Loucy (cell line): ENCODE results near the gene SERTAD1.

ENCODE experiments used
- H2AFZ ChIP-seq: fragments of 200-600 bp; sonication (generic); 2 replicates; pipeline ENCODE4 v1.6.0; 2016; ENCODE audit warnings: antibody characterized with exemption, mild to moderate bottlenecking, low read length, moderate library complexity
- H3F3A ChIP-seq: fragments of 200-600 bp; 2 replicates; pipeline ENCODE4 v1.6.0; 2016; ENCODE audit warnings: antibody characterized with exemption, low read depth, mild to moderate bottlenecking
- H3K27me3 ChIP-seq: fragments of 200-600 bp; sonication (generic); 2 replicates; pipeline ENCODE4 v1.6.1; 2014; ENCODE audit warnings: low read length, mild to moderate bottlenecking; ENCODE audit not compliant: insufficient read depth, poor library complexity, severe bottlenecking
- H3K36me3 ChIP-seq: fragments of 200-600 bp; sonication (generic); 2 replicates; pipeline ENCODE4 v1.6.1; 2016; ENCODE audit warnings: low read length; ENCODE audit not compliant: insufficient read depth
- H3K4me1 ChIP-seq: fragments of 200-600 bp; sonication (generic); 2 replicates; pipeline ENCODE4 v1.5.1; 2014; ENCODE audit warnings: low read length, mild to moderate bottlenecking; ENCODE audit not compliant: insufficient read depth, poor library complexity, severe bottlenecking
- H3K4me2 ChIP-seq: fragments of 200-600 bp; sonication (generic); 2 replicates; pipeline ENCODE4 v1.6.0; 2014; ENCODE audit warnings: antibody characterized with exemption, low read length, low read depth, mild to moderate bottlenecking; ENCODE audit not compliant: poor library complexity, severe bottlenecking
- H3K4me3 ChIP-seq: fragments of 200-600 bp; sonication (generic); 2 replicates; pipeline ENCODE4 v1.5.1; 2014; ENCODE audit warnings: low read length, mild to moderate bottlenecking, mixed read lengths; ENCODE audit not compliant: poor library complexity, severe bottlenecking
- H3K79me2 ChIP-seq: fragments of 200-600 bp; sonication (generic); 2 replicates; pipeline ENCODE4 v1.6.1; 2014; ENCODE audit warnings: low read length; ENCODE audit not compliant: insufficient read depth
- H3K9ac ChIP-seq: fragments of 200-600 bp; sonication (generic); 2 replicates; pipeline ENCODE4 v1.6.0; 2014; ENCODE audit warnings: mild to moderate bottlenecking, low read depth, low read length, moderate library complexity; ENCODE audit not compliant: poor library complexity, severe bottlenecking
- H3K9me2 ChIP-seq: fragments of 200-600 bp; sonication (generic); replicated peaks from 2 replicates; pipeline ENCODE4 v1.6.1; 2016; ENCODE audit warnings: low read depth, low read length, mixed read lengths
- H3K9me3 ChIP-seq: fragments of 200-600 bp; sonication (generic); 2 replicates; pipeline ENCODE4 v1.6.1; 2014; ENCODE audit warnings: mild to moderate bottlenecking, antibody characterized with exemption, low read length, low read depth; ENCODE audit not compliant: insufficient read depth
- H4K20me1 ChIP-seq: fragments of 200-600 bp; sonication (generic); 2 replicates; pipeline ENCODE4 v1.6.0; 2014; ENCODE audit warnings: antibody characterized with exemption, low read length, mild to moderate bottlenecking; ENCODE audit not compliant: insufficient read depth, poor library complexity, severe bottlenecking
- EZH2phosphoT487 ChIP-seq: fragments of 200-600 bp; IDR thresholded peaks from 2 replicates; pipeline ENCODE4 v1.6.1; 2018; ENCODE audit warnings: antibody characterized with exemption, mild to moderate bottlenecking, moderate library complexity, borderline replicate concordance
- TF ChIP-seq, protein P1 (sequence below): fragments of 200-600 bp; sonication (generic); conservative IDR thresholded peaks from 2 replicates; pipeline ENCODE4 v1.5.1; 2014; ENCODE audit warnings: mild to moderate bottlenecking, antibody characterized with exemption, low read length

The SERTAD1 gene

DNA sequence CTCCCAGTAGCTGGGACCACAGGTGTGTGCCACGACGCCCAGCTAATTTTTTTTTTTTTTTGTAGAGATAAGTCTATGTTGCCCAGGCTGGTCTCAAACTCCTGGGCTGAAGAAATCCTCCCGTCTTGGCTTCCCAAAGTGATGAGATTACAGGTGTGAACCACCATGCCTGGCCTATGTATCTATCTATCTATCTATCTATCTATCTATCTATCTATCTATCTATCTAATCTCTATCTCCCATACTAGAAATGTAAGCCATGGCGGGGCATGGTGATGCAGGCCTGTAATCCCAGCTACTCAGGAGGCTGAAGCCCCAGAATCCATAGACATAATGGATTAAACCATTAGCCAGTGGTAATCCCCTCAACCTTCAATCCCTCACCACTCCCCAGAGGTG lies 24.9 kb upstream of the SERTAD1 start:
- H3K4me1 ChIP-seq = no peaks in the 10 kb centered on the region
- TF ChIP-seq EZH2phosphoT487 = no peak
- TF ChIP-seq, protein P1, sequence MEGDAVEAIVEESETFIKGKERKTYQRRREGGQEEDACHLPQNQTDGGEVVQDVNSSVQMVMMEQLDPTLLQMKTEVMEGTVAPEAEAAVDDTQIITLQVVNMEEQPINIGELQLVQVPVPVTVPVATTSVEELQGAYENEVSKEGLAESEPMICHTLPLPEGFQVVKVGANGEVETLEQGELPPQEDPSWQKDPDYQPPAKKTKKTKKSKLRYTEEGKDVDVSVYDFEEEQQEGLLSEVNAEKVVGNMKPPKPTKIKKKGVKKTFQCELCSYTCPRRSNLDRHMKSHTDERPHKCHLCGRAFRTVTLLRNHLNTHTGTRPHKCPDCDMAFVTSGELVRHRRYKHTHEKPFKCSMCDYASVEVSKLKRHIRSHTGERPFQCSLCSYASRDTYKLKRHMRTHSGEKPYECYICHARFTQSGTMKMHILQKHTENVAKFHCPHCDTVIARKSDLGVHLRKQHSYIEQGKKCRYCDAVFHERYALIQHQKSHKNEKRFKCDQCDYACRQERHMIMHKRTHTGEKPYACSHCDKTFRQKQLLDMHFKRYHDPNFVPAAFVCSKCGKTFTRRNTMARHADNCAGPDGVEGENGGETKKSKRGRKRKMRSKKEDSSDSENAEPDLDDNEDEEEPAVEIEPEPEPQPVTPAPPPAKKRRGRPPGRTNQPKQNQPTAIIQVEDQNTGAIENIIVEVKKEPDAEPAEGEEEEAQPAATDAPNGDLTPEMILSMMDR = no peak
- no peaks in the 10 kb centered on the region for H3K9me3 ChIP-seq
- H3K27me3 ChIP-seq = no peaks in the 10 kb centered on the region
- H3K79me2 ChIP-seq = no peaks in the 10 kb centered on the region
- no peak overlapping the region for H3K4me3 ChIP-seq
- H3K9ac ChIP-seq = no peak overlapping the region
- no peaks in the 10 kb centered on the region for H3K36me3 ChIP-seq
- H4K20me1 ChIP-seq = no peaks in the 10 kb centered on the region
- no peak overlapping the region for H3K4me2 ChIP-seq
- no peaks in the 10 kb centered on the region for H3F3A ChIP-seq
- no peak overlapping the region for H2AFZ ChIP-seq
- no peaks in the 10 kb centered on the region for H3K9me2 ChIP-seq

GRCh38 chr19:40449506-40449905 lies 23.7 kb upstream of the SERTAD1 start:
- H4K20me1 ChIP-seq = no peaks in the 10 kb centered on the region
- no peak overlapping the region for H3K4me3 ChIP-seq
- H3K9ac ChIP-seq = no peak overlapping the region
- TF ChIP-seq, protein P1 = no peak
- no peak for TF ChIP-seq EZH2phosphoT487
- H3F3A ChIP-seq = no peaks in the 10 kb centered on the region
- no peaks in the 10 kb centered on the region for H3K9me3 ChIP-seq
- no peak overlapping the region for H2AFZ ChIP-seq
- H3K27me3 ChIP-seq = no peaks in the 10 kb centered on the region
- no peaks in the 10 kb centered on the region for H3K79me2 ChIP-seq
- peaks cover 4% of the 10 kb centered on the region for H3K4me1 ChIP-seq
- H3K9me2 ChIP-seq = no peaks in the 10 kb centered on the region
- H3K36me3 ChIP-seq = no peaks in the 10 kb centered on the region
- no peak overlapping the region for H3K4me2 ChIP-seq

DNA sequence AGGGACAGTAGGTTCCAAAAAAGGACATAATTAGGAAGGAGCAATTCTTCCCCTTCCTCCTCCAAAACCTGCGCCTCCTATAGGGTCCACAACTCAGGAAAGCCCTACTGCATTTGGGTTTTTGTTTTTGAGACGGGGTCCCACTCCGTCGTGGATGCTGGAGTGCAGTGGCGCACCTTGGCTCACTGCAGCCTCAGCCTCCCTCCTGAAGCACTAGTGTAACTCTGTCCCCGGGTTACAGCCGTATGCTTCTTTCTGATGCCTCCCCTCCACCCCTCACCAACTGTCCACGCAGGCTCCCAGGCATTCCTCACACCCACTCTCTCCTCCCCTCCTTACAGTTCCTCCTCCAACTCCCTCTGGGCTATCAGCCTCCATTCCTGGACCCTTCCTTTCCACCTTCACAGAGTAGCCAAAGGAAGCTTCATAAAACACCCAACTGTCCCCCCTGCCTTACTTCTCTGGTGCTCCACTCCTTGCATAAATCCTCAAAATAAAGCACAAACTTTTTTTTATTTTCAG lies 20.5 kb upstream of the SERTAD1 start:
- TF ChIP-seq, protein P1 = no peak
- TF ChIP-seq EZH2phosphoT487 = no peak
- Histone ChIP-seq H3K4me2 (no peak overlapping the region), H3K79me2 (peaks cover 17% of the 10 kb centered on the region), H3K4me1 (peaks cover 18% of the 10 kb centered on the region), H3K9me2 (no peaks in the 10 kb centered on the region), H2AFZ (no peak overlapping the region), H3K36me3 (peaks cover 2% of the 10 kb centered on the region; the same call in 1 of the 2 replicates), H3K27me3 (no peaks in the 10 kb centered on the region), H3K4me3 (no peak overlapping the region), H3K9ac (no peak overlapping the region), H3F3A (no peaks in the 10 kb centered on the region), H3K9me3 (no peaks in the 10 kb centered on the region), H4K20me1 (peaks cover 15% of the 10 kb centered on the region)
